ENCODE data around the gene PELO. TPM values are rescaled to one million over a fixed set of nuclear protein-coding genes. Genes with fewer than 3 reads are reported as not detected.
A peak's percentile ranks its signal among the peaks of the same experiment; 100 is the strongest.
"Not testable (repeated sequence)": the region's sequence is repeated elsewhere in the genome, so short reads cannot be mapped to it uniquely, and the experiment has no call there.

Gene PELO
- total RNA-seq, 1 donor: 44.9 TPM

DNA sequence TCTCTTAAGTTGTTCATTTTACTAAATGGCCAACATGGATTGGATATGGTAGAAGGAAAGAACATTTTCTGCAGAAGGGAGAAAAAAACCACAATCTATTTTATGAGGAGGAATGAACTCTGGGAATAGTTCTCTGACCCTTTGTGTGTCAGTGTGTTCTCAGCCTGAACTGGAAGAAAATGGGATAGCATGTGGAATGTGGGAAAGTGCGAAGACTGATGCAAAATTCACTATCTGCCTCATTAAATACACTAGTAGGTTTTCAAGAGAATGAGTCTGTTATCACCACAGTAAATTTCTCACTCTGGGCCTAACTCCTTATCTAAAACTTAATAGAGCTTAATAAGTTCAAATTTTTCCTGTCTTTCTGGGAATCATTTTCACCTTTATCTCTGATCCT, 22.7 kb downstream of the PELO start:
- DNase-seq (ENCODE audit: low read depth): peak; percentile 58
- H3K4me3 ChIP-seq (ENCODE audit: low read depth, low read length): no peak overlapping the region
- TF ChIP-seq, protein P1, sequence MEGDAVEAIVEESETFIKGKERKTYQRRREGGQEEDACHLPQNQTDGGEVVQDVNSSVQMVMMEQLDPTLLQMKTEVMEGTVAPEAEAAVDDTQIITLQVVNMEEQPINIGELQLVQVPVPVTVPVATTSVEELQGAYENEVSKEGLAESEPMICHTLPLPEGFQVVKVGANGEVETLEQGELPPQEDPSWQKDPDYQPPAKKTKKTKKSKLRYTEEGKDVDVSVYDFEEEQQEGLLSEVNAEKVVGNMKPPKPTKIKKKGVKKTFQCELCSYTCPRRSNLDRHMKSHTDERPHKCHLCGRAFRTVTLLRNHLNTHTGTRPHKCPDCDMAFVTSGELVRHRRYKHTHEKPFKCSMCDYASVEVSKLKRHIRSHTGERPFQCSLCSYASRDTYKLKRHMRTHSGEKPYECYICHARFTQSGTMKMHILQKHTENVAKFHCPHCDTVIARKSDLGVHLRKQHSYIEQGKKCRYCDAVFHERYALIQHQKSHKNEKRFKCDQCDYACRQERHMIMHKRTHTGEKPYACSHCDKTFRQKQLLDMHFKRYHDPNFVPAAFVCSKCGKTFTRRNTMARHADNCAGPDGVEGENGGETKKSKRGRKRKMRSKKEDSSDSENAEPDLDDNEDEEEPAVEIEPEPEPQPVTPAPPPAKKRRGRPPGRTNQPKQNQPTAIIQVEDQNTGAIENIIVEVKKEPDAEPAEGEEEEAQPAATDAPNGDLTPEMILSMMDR (IDR thresholded peaks at IDR 0.05; ENCODE audit: insufficient read depth, low read depth, low read length): no peak

DNA sequence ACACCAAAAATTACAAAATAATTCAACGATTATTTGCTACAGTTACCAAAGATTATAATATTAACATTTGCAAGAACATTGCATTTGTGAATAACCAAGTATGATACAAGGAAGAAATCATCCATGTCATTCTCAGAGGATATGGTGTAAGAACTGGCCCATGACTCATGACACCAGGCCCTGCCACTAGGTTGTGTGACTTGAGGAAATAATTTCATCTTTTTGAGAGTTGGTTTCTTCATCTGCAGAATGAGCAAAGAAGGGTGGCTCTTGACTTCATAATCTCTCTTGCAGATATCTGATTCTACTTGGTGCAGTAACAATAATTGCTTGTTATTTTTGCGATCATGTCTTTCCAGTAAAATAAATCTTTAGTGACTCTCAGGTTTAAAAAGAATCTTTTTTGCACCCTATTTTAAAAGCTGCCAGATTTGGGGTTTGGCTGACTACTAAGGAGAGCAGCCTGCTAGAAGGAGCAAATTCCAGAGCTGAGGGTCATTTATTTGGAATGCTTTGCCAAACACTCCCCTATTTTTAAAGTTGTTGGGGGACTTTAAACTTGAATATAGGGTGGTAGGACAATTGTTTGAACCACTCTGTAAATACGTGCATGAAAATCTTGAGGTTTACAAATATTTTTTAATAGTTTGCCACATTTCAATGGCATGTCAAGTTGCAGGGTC, 23.5 kb downstream of the PELO start:
- peak; percentile 71 for DNase-seq (ENCODE audit: low read depth)
- H3K4me3 ChIP-seq (ENCODE audit: low read depth, low read length): no peak overlapping the region
- TF ChIP-seq, protein P1 (IDR thresholded peaks at IDR 0.05; ENCODE audit: insufficient read depth, low read depth, low read length): no peak

DNA sequence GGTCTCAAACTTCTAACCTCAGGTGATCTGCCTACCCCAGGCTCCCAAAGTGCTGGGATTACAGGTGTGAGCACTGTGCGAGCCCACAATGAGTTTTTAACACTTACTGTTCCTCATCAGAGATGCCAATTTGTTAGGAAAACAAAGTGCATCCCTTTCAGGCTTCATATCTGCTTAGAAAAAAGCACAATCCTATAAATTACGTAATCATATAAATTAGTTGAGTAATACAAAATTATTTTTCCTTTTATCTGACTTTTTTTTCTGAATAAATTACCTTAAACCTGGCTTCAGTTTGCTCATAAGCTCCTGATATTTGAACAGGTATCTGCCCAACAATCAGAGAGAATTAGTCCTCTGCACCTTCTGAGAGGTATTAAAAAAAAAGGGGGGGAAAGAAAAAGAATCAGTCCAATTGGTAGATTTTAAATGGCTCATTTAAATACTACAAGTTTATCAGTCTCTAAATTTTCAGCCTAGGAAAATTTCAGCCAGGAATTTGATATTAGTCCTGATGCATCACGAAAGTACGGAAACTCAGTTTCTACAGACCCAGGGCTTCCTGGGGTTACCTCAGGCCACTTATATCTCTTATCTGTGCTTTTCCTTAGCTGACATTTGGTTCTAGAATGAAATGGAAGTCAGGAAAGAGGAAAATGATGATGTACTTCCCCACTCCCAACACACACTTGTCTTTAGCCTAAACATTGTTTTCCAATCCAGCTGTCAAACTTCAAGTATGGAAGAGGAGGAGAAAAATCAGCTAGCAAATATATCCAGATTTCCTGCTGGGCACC, 26.8 kb downstream of the PELO start:
- H3K4me3 ChIP-seq (ENCODE audit: low read depth, low read length): no peak overlapping the region
- TF ChIP-seq, protein P1 (IDR thresholded peaks at IDR 0.05; ENCODE audit: insufficient read depth, low read depth, low read length): no peak
- DNase-seq (ENCODE audit: low read depth): no peak

DNA sequence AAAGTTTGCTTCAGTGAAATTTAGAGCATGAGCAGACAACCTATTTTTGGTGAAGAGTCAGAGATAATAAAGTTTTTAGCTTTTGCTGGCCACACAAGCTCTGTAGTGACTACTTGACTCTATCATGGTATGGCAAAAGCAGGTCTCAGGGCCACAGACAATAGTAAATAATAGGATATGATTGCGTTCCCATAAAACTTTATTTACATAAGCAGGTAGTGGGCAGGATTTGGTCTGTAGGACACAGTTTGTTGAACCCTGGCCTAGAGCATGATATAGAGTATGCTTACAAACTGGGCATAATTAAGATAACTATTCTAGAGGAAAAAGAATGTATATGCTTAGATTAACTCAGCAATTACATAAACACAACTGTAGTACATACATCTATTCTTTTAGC, 30.1 kb downstream of the PELO start:
- TF ChIP-seq, protein P1 (IDR thresholded peaks at IDR 0.05; ENCODE audit: insufficient read depth, low read depth, low read length): no peak

DNA sequence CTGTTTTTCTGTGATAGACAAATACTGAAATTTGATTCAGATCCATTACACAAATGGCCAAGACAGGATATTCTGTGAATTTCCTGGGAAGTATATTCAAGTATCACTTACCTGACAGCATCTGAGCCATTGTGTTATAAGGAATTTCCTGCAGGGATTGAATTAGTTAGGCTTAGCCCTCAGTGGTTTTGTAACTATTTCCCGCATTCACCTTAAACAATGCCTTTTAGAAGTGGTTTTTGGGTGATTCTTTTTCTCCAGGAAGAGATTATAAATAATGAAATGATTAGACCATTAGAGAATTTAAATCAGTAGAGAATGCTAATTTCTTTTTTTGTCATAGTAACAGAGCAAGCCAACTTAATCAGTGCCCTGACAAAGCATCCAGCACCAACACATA, 30.6 kb downstream of the PELO start:
- TF ChIP-seq, protein P1 (IDR thresholded peaks at IDR 0.05; ENCODE audit: insufficient read depth, low read depth, low read length): no peak
- H3K4me3 ChIP-seq (ENCODE audit: low read depth, low read length): no peak overlapping the region
- DNase-seq (ENCODE audit: low read depth): no peak

More for the DNA sequence above, 30.1 kb downstream of the PELO start:
- H3K4me3 ChIP-seq (ENCODE audit: low read depth, low read length): no peak overlapping the region
- DNase-seq (ENCODE audit: low read depth): no peak

DNA sequence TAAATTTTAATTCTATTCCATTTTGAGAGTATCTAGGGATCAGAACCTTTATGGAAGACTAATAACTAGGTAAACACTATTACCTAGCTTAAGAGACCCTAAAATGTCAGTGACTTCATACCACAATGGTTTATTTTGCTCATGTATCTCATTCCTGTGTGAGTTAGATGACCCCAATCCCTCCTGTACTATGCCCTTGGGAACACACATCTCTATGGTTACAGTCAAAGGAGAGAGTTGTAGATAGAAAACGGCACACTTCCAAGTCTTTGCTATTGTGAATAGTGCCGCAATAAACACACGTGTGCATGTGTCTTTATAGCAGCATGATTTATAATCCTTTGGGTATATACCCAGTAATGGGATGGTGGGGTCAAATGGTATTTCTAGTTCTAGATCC, 31.1 kb downstream of the PELO start:
- H3K4me3 ChIP-seq (ENCODE audit: low read depth, low read length); DNase-seq (ENCODE audit: low read depth): not testable (repeated sequence)

DNA sequence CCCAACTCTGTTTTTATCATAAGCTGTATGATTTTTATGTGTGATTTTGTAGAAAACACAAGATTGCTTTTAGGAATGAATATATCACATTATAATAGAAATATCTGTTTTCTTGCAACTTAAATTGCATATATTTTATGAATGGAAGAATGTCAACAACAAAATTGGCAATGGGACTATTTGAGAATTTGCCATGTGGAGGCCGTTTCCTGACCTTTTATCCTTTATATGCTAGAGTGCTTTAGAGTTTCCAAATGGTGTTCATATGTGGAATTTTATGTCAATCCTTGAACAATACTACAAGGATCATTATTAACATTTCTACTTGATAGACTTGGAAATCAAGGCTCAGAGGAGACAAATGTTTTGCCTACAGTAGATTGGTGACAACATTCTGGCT, 34.2 kb downstream of the PELO start:
- TF ChIP-seq, protein P1 (IDR thresholded peaks at IDR 0.05; ENCODE audit: insufficient read depth, low read depth, low read length): no peak
- H3K4me3 ChIP-seq (ENCODE audit: low read depth, low read length): no peak overlapping the region
- DNase-seq (ENCODE audit: low read depth): no peak
